GM19240 (cell line): Measurements from ENCODE around the gene PAFAH2.
"Not testable (repeated sequence)": the region's sequence is repeated elsewhere in the genome, so short reads cannot be mapped to it uniquely, and the experiment has no call there.

Experiments
- DNase-seq: peaks from one replicate; pipeline ENCODE4 v3.0.0; 2011; ENCODE audit warnings: low spot score; ENCODE audit not compliant: insufficient read length

Gene PAFAH2

GRCh38 chr1:25986773-25987172, 11.1 kb downstream of the PAFAH2 start:
- DNase-seq = not testable (repeated sequence)

- DNase-seq = no peak
These were observed 12.2 kb downstream of the PAFAH2 start for GRCh38 chr1:25985670-25986069.

GRCh38 chr1:25985171-25985570, 12.7 kb downstream of the PAFAH2 start:
- DNase-seq = no peak

DNA sequence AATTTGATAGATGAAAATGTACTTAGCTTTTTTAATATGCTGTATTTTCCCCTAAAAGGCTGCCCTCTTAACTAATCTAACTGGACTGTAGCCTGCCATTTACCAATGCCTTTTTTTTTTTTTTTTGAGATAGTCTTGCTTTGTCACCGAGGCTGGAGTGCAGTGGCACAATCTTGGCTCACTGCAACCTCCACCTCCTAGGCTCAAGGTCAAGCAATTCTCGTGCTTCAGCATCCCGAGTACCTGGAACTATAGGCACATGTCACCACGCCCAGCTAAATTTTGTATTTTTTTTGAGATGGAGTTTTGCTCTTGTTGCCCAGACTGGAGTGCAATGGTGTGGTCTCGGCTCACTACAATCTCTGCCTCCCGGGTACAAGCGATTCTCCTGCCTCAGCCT, 18.7 kb downstream of the PAFAH2 start:
- DNase-seq = no peak

GRCh38 chr1:25978403-25978802, 19.5 kb downstream of the PAFAH2 start:
- no peak for DNase-seq

DNA sequence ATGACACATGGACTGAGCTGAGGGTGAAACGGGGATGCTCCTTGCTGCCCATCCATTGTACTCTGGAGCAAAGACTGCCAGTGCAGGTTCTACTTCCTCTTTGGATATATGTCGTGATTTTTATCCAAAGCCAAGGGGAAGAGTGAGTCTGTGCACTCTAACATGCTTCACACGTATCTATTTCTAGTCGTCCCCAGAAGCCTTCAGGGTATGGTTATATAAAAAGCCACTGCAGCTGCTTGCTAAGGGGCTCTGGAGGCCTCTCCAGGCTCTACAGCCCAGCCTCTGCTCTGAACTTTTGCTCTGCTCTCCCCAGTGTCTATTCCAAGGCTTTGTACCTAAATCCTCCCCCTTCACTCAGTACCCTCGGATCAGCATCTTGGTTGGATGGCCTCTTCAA, 20.1 kb downstream of the PAFAH2 start:
- no peak for DNase-seq

DNA sequence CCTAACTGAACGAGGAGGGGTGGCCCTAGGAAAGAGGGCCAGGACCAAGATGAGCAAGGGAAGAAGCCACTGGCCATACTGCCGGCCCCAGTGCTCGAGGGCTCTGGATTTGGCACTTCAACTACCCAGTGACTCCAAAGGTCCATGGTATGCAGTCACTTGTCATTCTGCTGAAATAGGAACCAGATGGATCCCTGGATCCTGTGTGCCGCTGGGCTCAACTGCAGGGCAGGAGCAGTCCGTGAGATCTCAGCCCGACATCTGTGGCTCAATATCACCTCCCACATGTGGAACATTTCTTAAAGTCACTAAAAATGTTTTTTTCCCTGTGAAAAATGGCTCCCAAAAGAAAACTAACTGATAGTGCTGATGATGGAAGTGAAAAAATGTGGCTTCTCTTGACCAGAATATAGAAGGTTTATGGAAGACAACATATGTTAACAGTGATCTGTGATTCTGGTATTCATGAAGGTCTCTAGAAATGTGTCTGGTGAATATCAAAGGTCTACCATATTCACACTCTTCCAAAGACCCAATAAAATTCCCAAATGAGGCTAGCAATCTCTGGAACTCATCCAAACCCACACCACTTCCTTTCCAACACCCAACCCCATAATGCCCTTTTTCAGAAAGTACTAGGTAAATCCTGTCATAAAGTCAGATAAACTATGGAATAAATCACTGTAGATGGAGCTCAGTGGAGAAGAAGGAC, 24.1 kb downstream of the PAFAH2 start:
- no peak for DNase-seq

- no peak for DNase-seq
These were observed 26.1 kb downstream of the PAFAH2 start for GRCh38 chr1:25971811-25972180.

- DNase-seq = peak; percentile 29
These were observed 26.6 kb downstream of the PAFAH2 start for GRCh38 chr1:25971066-25971810.

GRCh38 chr1:25967308-25967707, 30.6 kb downstream of the PAFAH2 start:
- no peak for DNase-seq

- no peak for DNase-seq
These were observed 38.3 kb downstream of the PAFAH2 start for GRCh38 chr1:25959611-25960010.

- DNase-seq = no peak
These were observed 39.4 kb downstream of the PAFAH2 start for GRCh38 chr1:25958465-25958864.

GRCh38 chr1:25955553-25955952, 42.3 kb downstream of the PAFAH2 start:
- DNase-seq = no peak

DNA sequence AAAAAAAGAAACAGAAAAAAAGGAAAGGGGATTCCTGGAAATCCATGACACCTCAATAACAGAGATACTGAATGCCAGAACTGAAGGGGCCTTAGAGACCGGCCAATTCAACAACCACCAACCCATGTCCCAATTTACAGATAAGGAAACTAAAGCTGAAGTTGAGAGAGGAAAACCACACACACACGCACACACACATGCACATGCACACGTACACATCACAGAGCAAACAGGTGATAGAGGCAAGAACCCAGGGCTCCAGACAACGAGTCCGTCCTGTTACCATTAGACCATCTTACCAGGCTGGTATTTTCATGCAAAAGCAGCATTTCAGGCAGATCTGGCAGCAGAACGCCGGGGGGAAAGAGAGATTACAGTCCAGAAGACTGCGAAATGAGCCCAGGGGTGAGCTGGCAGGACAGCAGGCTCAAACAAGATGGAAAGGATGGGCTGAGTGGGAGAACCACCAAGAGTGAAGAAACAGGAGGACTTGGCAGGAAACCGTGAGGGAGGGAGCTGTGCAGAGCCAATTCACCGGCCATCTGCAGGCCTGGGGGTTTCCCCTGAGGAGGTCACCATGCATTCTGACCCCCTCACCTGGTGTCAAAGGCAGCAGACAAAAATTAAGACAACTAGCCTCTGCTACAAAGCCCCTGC, 43.5 kb downstream of the PAFAH2 start:
- no peak for DNase-seq

- no peak for DNase-seq
These were observed 44.9 kb downstream of the PAFAH2 start for GRCh38 chr1:25952841-25953401.

DNA sequence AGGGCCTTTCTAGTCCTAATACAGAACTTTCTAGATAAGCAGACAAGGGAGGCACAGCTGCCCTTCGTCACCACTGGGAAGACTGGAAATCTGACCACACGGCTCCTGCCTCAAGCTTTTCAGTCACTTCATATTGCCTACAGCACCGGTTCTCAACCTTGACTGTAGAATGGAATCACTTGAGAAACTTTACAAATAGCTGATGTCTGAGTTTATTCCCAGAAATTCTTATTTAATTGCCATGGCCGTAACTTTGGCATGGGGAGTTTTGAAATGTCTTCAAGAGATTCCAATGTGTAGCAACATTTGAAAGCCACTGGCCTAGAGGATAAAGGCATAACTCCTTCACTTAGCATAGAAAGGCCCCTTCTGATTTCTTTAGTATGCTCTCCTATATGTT, 49.2 kb downstream of the PAFAH2 start:
- no peak for DNase-seq

DNA sequence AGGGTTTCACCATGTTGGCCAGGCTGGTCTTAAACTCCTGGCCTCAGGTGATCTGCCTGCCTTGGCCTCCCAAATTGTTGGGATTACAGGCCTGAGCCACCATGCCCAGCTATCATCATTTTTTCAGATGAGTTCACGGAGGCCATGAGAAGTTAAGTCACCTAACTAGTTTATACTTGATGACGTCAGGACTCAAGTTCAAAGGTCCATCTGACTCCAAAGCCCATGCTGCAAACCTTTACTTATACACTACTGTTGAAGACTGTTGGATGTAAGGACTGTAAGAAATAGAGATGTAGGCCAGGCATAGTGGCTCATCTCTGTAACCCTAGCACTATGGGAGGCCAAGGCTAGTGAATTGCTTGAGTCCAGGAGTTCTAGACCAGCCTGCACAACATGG, 50.8 kb downstream of the PAFAH2 start:
- no peak for DNase-seq

- DNase-seq = no peak
These were observed 52.1 kb downstream of the PAFAH2 start for GRCh38 chr1:25945761-25946160.

DNA sequence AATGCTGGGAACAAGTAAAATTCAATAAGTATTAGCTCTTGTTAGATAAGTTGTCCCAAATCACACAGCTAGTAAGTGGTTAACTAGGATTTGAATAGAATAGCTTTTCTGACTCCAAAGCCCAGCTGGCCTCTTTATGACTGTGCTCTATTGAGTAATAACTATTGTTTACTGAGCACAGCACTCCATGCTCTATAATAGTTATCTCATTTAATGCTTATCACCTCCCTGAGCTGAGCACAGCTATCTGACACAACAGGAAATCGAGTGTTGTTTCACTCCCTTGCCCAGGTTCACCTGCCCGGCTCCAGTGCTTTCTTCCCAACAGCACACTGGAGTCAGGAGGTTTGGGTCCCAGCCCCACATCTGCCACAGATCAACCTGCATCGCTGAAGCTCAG, 52.9 kb downstream of the PAFAH2 start:
- DNase-seq = no peak

DNA sequence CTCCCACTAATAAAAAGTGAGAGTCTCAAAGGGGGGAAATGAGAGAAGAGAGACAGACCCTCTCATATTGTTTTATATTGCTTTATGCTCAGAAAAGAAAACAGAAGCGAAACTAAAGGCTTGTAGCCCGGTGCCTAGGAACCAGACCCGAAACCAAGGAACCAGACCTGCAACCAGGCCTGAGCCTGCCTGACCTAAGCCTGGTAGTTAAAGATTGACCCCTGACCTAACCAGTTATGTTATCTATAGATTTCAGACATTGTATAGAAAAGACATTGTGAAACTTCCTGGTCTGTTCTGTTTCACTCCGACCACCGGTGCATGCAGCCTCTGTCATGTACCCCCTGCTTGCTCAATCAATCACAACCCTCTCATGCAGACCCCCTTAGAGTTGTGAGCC, 54.4 kb downstream of the PAFAH2 start:
- not testable (repeated sequence) for DNase-seq

- DNase-seq = no peak
These were observed 60.9 kb downstream of the PAFAH2 start for GRCh38 chr1:25936947-25937346.
